HepG2 (cell line): ENCODE results near the gene STX10. TPM values are rescaled to one million over a fixed set of nuclear protein-coding genes. Genes with fewer than 3 reads are reported as not detected.
A peak's percentile ranks its signal among the peaks of the same experiment; 100 is the strongest.

ENCODE experiments used
- ATAC-seq: fragments of 200-7000 bp; cut with Tn5 transposase; 3 replicates; pipeline ENCODE4 v1.9.1; 2020; ENCODE audit warnings: mild to moderate bottlenecking, moderate library complexity
- BruUV-seq: library from RNA; stranded (reverse); fragments of 400-500 nt; replicated peaks from 2 replicates; lab custom pipeline; 2021; lab: Mats Ljungman, UMichigan
- CTCF ChIA-PET: fragments of 300-600 bp; formaldehyde crosslinking; extraction: SDS; loops from one replicate; lab custom pipeline; 2021; ENCODE audit warnings: low total read pairs, inconsistent platforms, low intra/inter-chr PET ratio; lab: Yijun Ruan, JAX
- POLR2A ChIA-PET: fragments of 350-600 bp; sonication (Branson Sonifier 250); formaldehyde crosslinking; loops from one replicate; lab custom pipeline; 2020; ENCODE audit warnings: antibody characterized with exemption, inconsistent platforms; lab: Yijun Ruan, JAX
- DNase-seq: peaks from one replicate; pipeline ENCODE4 v3.0.0-alpha.2; 2015; ENCODE audit warnings: low spot score
- FAIRE-seq: peaks from 3 replicates; lab custom pipeline; 2011; peaks lifted over from hg19 to GRCh38; lab: Jason Lieb, UNC
- H2AFZ ChIP-seq: one replicate; pipeline ENCODE4 v1.6.1; 2011; ENCODE audit warnings: low read length, inconsistent platforms
- H3K27ac ChIP-seq: fragments of 300-600 bp; 3 replicates; pipeline ENCODE4 v1.8.0; 2011; ENCODE audit warnings: mixed run types, mild to moderate bottlenecking, mixed read lengths, low read length, inconsistent platforms; ENCODE audit not compliant: insufficient read depth; ENCODE audit errors: extremely low read length
- H3K27me3 ChIP-seq, 2 experiments: fragments of 200-600 bp in 1 of 2; 2 replicates in 1 of 2; 3 replicates in 1 of 2; pipeline versions ENCODE4 v1.6.0 to v1.8.0; 2011; ENCODE audit warnings: low read length in 2 of 2, mild to moderate bottlenecking in 2 of 2, moderate library complexity in 2 of 2, inconsistent platforms in 1 of 2; ENCODE audit not compliant: insufficient read depth in 2 of 2, control insufficient read depth in 1 of 2
- H3K36me3 ChIP-seq, 2 experiments: fragments of 200-600 bp in 1 of 2; replicated peaks in 1 of 2; 2 replicates in 1 of 2; 3 replicates in 1 of 2; pipeline versions ENCODE4 v1.5.1 to v1.8.0; 2011; ENCODE audit warnings: low read length in 2 of 2, inconsistent platforms in 1 of 2; ENCODE audit not compliant: insufficient read depth in 2 of 2, control insufficient read depth in 1 of 2
- H3K4me1 ChIP-seq: 2 replicates; pipeline ENCODE4 v1.5.1; 2012; ENCODE audit warnings: low read length, inconsistent platforms; ENCODE audit not compliant: insufficient read depth
- H3K4me2 ChIP-seq: 2 replicates; pipeline ENCODE4 v1.6.0; 2011; ENCODE audit warnings: low read depth, low read length, inconsistent platforms
- H3K4me3 ChIP-seq, 3 experiments: fragments of 200-600 bp in 1 of 3; sonication (generic), shearing (Covaris generic) in 1 of 3; replicated peaks in 1 of 3; 2 replicates each; pipeline ENCODE4 v1.5.1; 2011 to 2016; ENCODE audit warnings: low read length in 3 of 3, inconsistent platforms in 2 of 3, low read depth in 2 of 3, mild to moderate bottlenecking in 2 of 3, control low read depth in 1 of 3, mixed read lengths in 1 of 3; ENCODE audit not compliant: insufficient read depth in 1 of 3
- H3K79me2 ChIP-seq: one replicate; pipeline ENCODE4 v1.6.1; 2011; ENCODE audit warnings: low read length, inconsistent platforms; ENCODE audit not compliant: insufficient read depth
- H3K9ac ChIP-seq: 2 replicates; pipeline ENCODE4 v1.6.0; 2011; ENCODE audit warnings: mild to moderate bottlenecking, low read depth, low read length, inconsistent platforms; ENCODE audit not compliant: insufficient read depth
- H3K9me3 ChIP-seq: 2 replicates; pipeline ENCODE4 v1.5.1; 2012; ENCODE audit warnings: mild to moderate bottlenecking, low read length
- H4K20me1 ChIP-seq: 2 replicates; pipeline ENCODE4 v1.6.0; 2011; ENCODE audit warnings: inconsistent platforms, mild to moderate bottlenecking, low read length, moderate library complexity; ENCODE audit not compliant: insufficient read depth
- BCL6 ChIP-seq: IDR thresholded peaks from 2 replicates; pipeline ENCODE4 v1.6.1; 2016; ENCODE audit warnings: missing genetic modification reagents, missing compliant biosample characterization
- CTCF ChIP-seq: sonication (generic); formaldehyde crosslinking; IDR thresholded peaks from 2 replicates; pipeline ENCODE4 v1.5.0; 2020; ENCODE audit warnings: mild to moderate bottlenecking, missing genetic modification reagents, moderate library complexity
- ETV6 ChIP-seq: sonication (generic); formaldehyde crosslinking; conservative IDR thresholded peaks from 2 replicates; pipeline ENCODE4 v1.4.0; 2020; ENCODE audit warnings: missing genetic modification reagents
- FOSL1 ChIP-seq: sonication (generic); formaldehyde crosslinking; IDR thresholded peaks from 2 replicates; pipeline ENCODE4 v1.9.0; 2021; ENCODE audit warnings: missing genetic modification reagents, borderline replicate concordance
- FOXK1 ChIP-seq: sonication (generic); formaldehyde crosslinking; IDR thresholded peaks from 2 replicates; pipeline ENCODE4 v1.4.0; 2020; ENCODE audit warnings: low read depth, missing genetic modification reagents, borderline replicate concordance
- HMGXB4 ChIP-seq, 2 experiments: sonication (generic) in 1 of 2; formaldehyde crosslinking in 1 of 2; IDR thresholded peaks; 2 replicates each; pipeline versions ENCODE4 v1.4.0 to v1.6.1; 2018 to 2020; ENCODE audit warnings: missing genetic modification reagents in 2 of 2, borderline replicate concordance in 1 of 2, low read depth in 1 of 2, mild to moderate bottlenecking in 1 of 2, missing biosample characterization in 1 of 2
- HNF4A ChIP-seq: sonication (generic); formaldehyde crosslinking; IDR thresholded peaks from 2 replicates; pipeline ENCODE4 v1.4.0; 2020; ENCODE audit warnings: missing genetic modification reagents
- IRF2 ChIP-seq: IDR thresholded peaks from 2 replicates; pipeline ENCODE4 v1.6.1; 2018; ENCODE audit warnings: missing genetic modification reagents, missing compliant biosample characterization
- NCOA2 ChIP-seq: sonication (generic); formaldehyde crosslinking; IDR thresholded peaks from 2 replicates; pipeline ENCODE4 v1.8.0; 2022; ENCODE audit warnings: inconsistent platforms
- NCOR1 ChIP-seq: fragments of 200-600 bp; sonication (generic); IDR thresholded peaks from 2 replicates; pipeline ENCODE4 v1.7.0; 2017; ENCODE audit warnings: antibody characterized with exemption, low read length, borderline replicate concordance
- SP140L ChIP-seq: sonication (generic); formaldehyde crosslinking; IDR thresholded peaks from 2 replicates; pipeline ENCODE4 v1.4.0; 2020; ENCODE audit warnings: missing genetic modification reagents, borderline replicate concordance
- STAG1 ChIP-seq: sonication (generic); formaldehyde crosslinking; IDR thresholded peaks from 2 replicates; pipeline ENCODE4 v1.4.0; 2020; ENCODE audit warnings: missing genetic modification reagents
- TCF7 ChIP-seq: sonication (generic); IDR thresholded peaks from 2 replicates; pipeline ENCODE4 v1.6.1; 2016; ENCODE audit warnings: antibody characterized with exemption, low read depth
- TEAD3 ChIP-seq: optimal IDR thresholded peaks from 2 replicates; pipeline ENCODE3; 2016; ENCODE audit warnings: borderline replicate concordance
- ZBTB42 ChIP-seq: sonication (generic); formaldehyde crosslinking; IDR thresholded peaks from 2 replicates; pipeline ENCODE4 v1.5.0; 2020; ENCODE audit warnings: mild to moderate bottlenecking, missing genetic modification reagents
- ZNF737 ChIP-seq: sonication (generic); formaldehyde crosslinking; IDR thresholded peaks from 2 replicates; pipeline ENCODE4 v1.5.0; 2020; ENCODE audit warnings: missing genetic modification reagents, mild to moderate bottlenecking, borderline replicate concordance
- WGBS: methylation state at CpG from one replicate; pipeline ENCODE4 v1.1.6; 2017; ENCODE audit warnings: low lambda C conversion rate; 5-methylcytosine and 5-hydroxymethylcytosine counted together
- in situ Hi-C: cut with HindIII; loops from 2 replicates; pipeline ENCODE4 v1.10.0; 2017; ENCODE audit warnings: low pct_unique_long_range_greater_than_20kb; ENCODE audit not compliant: extremely low pct_ligation_motif_present
- intact Hi-C: fragments of 100-400 bp; cut with micrococcal nuclease; formaldehyde crosslinking; loops from one replicate; pipeline ENCODE4 v1.10.0; 2022; ENCODE audit not compliant: unreplicated experiment
- polyA plus RNA-seq, 8 experiments: library from polyadenylated mRNA; depleted of rRNA in 3 of 8; stranded (reverse) in 7 of 8; unstranded in 1 of 8; fragments of >200 nt; fragmentation: Illumina TruSeq in 4 of 8; extraction: Trizol in 4 of 8; gene quantifications; 2 replicates each; pipeline versions ENCODE4 v1.2.1 to v1.2.3, GENCODE V29; 2011 to 2016; ENCODE audit warnings: low read depth in 4 of 8, missing spikeins in 1 of 8, mixed read lengths in 1 of 8; ENCODE audit not compliant: insufficient read depth in 1 of 8
- total RNA-seq, 5 experiments: library from RNA; depleted of rRNA; stranded (reverse); fragments of >200 nt; fragmentation: Illumina TruSeq; extraction: Trizol; gene quantifications; 2 replicates each; pipeline ENCODE4 v1.2.3, GENCODE V29; 2016; ENCODE audit warnings: low read depth in 1 of 5

Gene STX10
- total and polyA plus RNA-seq, 2 of the 13 experiments (the other 11 are each of a cell fraction or from before 2014, with no cell fraction given): 47.9 to 66.4 TPM

GRCh38 chr19:13198634-13199033 lies 48.5 kb upstream of the STX10 start:
- no TSS peak for BruUV-seq
- ATAC-seq (no peak), DNase-seq (no peak), FAIRE-seq (no peak)
- no peak overlapping the region for H3K27ac ChIP-seq
- H3K4me3 ChIP-seq: no peak overlapping the region
- H3K36me3 ChIP-seq: no peaks in the 10 kb centered on the region
- in situ Hi-C loops: no loop called here
- H3K79me2 ChIP-seq: no peaks in the 10 kb centered on the region
- H3K4me2 ChIP-seq: no peak overlapping the region
- ChIA-PET POLR2A (no interaction called here), CTCF (no interaction called here)
- peaks cover 25% of the 10 kb centered on the region for H3K4me1 ChIP-seq
- no peak for TF ChIP-seq SP140L (CRISPR knock-in tag)
- TF ChIP-seq FOXK1 (CRISPR knock-in tag): no peak
- no peak for TF ChIP-seq TCF7
- no peak for TF ChIP-seq ZNF737 (CRISPR knock-in tag)
- no peak for TF ChIP-seq ETV6 (CRISPR knock-in tag)
- TF ChIP-seq HNF4A (CRISPR knock-in tag): no peak
- H3K9me3 ChIP-seq: no peaks in the 10 kb centered on the region
- no peak overlapping the region for H2AFZ ChIP-seq
- H3K27me3 ChIP-seq: no peaks in the 10 kb centered on the region
- H4K20me1 ChIP-seq: no peaks in the 10 kb centered on the region
- H3K9ac ChIP-seq: no peak overlapping the region
- WGBS: 58% methylated on average over 18 of the region's 18 CpGs
- intact Hi-C loops: no loop called here

- no peak overlapping the region for H3K27ac ChIP-seq
- H3K4me2 ChIP-seq: peak overlapping the region; percentile 33; the same call in 1 of the 2 replicates
- no peak overlapping the region for H3K9ac ChIP-seq
- H3K79me2 ChIP-seq: no peaks in the 10 kb centered on the region
- no peaks in the 10 kb centered on the region for H3K27me3 ChIP-seq
- no peak overlapping the region for H2AFZ ChIP-seq
- intact Hi-C loops (loop anchor here (1.0 kb wide), 2 partner anchors 39 to 67 kb away; no protein-coding TSS in a partner anchor), in situ Hi-C loops (no loop called here)
- POLR2A ChIA-PET: interaction anchor here (0.6 to 1.2 kb wide), 7 partner anchors 27 to 46 kb away, joined by 3 to 6 read pairs (median 4); no protein-coding TSS in a partner anchor
- DNase-seq: peak; percentile 80
- FAIRE-seq: peak; percentile 75
- H3K9me3 ChIP-seq: no peaks in the 10 kb centered on the region
- no peaks in the 10 kb centered on the region for H3K36me3 ChIP-seq
- no TSS peak for BruUV-seq
- 0% methylated on average over 8 of the region's 11 CpGs for WGBS
- CTCF ChIA-PET: interaction anchor here (0.9 to 2.8 kb wide), 4 partner anchors 38 to 67 kb away, joined by 3 to 19 read pairs (median 10); partner anchors contain the start of genes IER2 and STX10
- H3K4me3 ChIP-seq: no peak overlapping the region
- peak; percentile 78 for ATAC-seq
- H4K20me1 ChIP-seq: no peaks in the 10 kb centered on the region
- peaks cover 38% of the 10 kb centered on the region for H3K4me1 ChIP-seq
- no peak for TF ChIP-seq BCL6 (CRISPR knock-in tag)
- peak; percentile 70 for TF ChIP-seq TEAD3 (CRISPR knock-in tag)
- TF ChIP-seq HMGXB4 (CRISPR knock-in tag; IDR thresholded peaks at IDR 0.05; ENCODE audit: borderline replicate concordance in 1 of 2, low read depth in 1 of 2): peak; percentile 19 to 75; a peak in 3 of 4 replicates
- no peak for TF ChIP-seq NCOA2
- TF ChIP-seq ZBTB42: no peak
- TF ChIP-seq CTCF (CRISPR knock-in tag): peak; percentile 88
- TF ChIP-seq FOSL1 (CRISPR knock-in tag): no peak
- TF ChIP-seq STAG1 (CRISPR knock-in tag): peak; percentile 75
- TF ChIP-seq IRF2 (CRISPR knock-in tag): peak; percentile 48; the same call in 1 of the 2 replicates
- TF ChIP-seq NCOR1: peak; percentile 39; the same call in 1 of the 2 replicates
Measured at GRCh38 chr19:13195678-13196077, 45.5 kb upstream of the STX10 start.
